Measurements from ENCODE around the gene CPXM2.

Gene CPXM2

DNA sequence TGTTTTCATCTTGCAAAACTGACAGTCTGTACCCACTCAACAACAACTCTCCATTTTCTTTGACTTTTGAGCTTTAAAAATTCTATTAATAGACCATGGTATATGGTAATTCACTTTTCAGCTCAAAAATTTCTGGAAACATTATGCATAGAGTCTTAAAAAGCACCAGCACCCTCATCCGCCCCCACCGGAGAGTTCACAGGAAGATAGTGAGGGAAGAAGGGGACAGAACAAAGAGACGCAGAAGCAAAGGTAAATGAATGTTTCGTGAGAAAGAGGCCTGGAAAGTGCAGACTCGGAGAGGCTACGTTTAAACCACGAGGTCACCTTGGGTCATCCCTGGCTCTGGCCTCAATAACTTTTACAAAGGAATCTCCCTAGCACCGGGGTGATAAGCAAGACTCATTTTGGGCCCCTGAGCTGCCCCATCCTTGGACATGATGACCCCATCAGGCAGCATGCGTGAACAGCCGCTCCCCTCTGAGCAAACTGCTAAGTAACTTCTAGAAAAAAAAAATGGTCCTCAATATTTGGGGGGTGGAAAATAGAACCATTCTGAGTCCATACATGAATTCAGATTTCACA lies 96.3 kb downstream of the CPXM2 start:
- DNase-seq = no peak

DNA sequence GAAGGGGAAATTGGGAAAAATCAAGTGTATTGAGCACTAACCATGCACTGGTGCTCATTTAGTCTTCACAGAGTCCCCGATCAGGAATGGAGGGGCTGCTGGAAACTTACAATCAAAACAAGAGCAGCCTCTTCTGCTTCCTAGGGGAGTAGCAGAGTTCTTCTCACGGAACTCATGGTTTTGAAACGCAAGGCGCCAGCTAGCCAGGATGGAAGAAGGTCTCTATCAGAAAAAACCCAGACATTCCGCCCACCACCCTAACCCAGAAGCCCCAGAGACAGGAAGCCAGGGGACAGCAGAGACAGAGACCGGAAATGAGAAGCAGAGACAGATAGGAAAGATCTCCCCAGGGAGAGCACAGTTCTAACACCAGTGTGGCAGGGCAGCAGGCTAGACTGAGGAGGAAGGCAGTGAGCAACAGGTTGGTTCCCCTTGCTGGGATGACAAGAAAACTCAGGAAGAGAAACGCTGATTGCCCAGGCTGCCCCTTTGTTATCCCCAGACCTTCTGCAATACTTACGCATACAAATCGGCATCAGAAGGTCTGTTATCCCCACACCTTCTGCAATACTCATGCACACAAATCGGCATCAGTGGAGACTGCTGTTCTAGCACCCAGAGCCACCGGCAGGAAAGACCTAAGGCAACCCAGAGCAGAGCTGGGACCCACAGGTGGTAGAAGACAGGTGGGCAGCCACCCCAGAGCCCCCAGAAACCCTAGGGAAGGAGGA lies 99.2 kb downstream of the CPXM2 start:
- DNase-seq = no peak

DNA sequence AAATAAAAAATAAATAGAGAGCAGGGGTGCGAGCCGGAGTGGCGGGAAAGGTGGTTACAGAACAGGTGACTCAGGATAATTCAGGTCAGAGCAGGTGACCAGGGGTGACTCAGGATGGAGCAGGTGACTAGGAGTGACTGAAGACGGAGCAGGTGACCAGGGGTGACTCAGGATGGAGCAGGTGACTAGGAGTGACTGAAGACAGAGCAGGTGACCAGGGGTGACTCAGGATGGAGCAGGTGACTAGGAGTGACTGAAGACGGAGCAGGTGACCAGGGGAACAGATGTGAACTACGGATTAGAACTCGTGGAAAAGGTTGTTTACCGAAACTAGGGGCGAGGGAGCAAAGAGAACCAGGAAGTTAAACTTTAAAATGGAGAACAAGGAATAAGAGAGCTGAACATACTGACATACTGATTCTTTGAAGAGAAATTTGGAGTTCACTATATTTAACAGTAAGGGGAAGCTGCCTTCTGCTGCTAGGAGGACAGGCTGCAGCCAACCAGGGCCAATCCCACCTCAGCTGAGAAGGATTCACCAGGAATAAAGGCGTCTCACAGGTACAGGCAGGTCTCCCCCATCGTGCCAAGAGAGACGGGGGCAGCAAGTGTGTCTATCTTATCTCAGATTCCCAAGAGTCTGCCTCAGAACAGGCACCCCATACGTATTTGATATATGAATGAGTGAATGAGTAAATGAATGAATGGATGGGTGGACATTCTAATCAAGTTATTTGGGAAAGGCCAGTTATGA lies 101.3 kb downstream of the CPXM2 start:
- no peak for DNase-seq

DNA sequence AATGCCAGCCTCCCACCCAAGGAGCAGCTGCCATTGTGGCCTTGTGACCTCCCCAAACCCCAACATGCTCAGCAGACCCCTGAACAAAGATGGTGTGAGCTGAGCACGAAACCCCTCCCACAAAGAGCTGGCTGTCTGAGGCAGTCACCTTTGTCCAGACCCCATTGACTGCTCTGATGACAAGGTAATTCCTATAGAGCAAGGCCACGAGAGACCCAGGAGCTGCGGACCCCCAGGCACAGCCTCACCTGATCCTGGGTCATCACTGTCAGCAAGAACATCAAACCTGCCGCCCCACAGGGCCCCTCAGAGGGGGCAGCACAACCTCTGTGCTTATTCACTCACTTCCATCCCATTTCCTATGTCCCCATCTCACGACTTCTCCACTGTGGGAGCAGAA lies 102.6 kb downstream of the CPXM2 start:
- DNase-seq = no peak

DNA sequence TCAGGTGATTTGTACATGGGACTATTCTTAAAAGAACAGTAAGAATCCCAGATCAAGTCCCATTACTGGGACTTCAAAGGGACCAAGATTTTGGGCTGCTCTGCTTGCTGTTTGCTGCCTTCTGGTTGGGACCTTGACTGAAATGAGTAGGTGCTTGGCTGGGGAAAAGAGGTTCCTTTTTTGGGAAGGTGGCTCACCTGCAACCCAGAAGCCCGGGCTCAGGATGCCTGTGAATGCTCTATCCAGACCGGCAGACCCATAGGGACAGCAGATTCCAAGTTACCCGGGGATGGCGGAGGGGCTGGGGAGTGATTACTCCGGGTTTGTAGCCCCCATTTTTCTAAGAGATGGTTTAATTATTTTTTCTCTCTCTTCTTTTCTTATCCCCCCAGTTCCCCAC lies 104.0 kb downstream of the CPXM2 start:
- DNase-seq = no peak

DNA sequence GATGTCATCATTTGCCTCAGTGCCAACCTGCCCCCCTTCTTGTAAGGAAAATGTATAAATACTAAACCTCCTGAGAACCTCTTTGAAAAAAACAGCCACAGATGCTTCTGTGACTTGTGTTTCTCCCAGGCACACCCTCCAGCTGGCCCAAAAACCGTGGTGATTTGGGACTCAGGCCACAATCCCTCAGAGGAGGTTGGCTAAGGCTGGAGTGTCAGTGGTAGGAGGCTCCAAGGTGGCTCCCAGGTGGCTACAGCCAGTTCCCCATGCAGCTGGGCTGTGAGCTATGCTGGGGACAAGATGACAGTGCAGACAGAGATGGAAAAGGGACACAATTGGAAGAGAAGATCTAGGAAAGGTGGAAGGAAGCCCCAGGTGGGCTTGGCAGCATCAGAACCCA lies 104.7 kb downstream of the CPXM2 start:
- DNase-seq = no peak

DNA sequence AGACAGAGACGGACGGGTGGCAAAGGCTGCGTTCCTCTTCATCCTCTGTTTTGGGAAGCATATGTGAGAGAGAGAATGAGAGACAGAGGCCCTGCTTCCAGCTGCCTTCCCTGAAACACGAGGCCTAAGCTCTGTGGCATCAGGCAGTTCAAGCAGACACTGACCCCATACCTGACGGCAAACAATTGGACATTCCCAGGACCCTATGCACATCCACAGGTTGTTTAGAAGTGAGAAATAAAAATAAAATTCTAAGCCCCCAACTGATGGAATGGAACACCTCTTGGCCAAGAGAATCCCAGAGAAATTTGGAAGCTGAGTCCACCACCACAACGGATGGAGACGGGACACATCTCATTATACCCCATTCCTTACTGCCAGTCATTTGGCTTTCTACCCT lies 105.3 kb downstream of the CPXM2 start:
- no peak for DNase-seq

DNA sequence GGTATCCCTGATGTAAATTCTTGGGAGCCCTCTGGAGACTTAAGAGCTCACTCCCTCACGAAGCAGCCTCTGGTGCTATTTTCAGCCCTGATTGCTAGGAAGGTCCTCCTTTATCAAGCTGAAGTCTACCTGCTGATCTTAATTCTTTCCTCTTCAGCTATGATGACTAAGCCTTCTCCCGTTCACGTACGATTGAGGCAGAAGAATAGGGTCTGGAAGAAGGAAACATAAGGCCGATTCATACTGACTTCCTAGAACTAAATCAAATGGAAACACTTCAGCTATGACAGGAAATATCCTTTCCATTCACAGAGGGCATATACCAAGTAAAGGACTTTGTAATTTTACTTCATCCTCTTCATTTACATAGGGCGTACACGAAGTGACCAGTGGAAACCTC lies 107.0 kb downstream of the CPXM2 start:
- no peak for DNase-seq

DNA sequence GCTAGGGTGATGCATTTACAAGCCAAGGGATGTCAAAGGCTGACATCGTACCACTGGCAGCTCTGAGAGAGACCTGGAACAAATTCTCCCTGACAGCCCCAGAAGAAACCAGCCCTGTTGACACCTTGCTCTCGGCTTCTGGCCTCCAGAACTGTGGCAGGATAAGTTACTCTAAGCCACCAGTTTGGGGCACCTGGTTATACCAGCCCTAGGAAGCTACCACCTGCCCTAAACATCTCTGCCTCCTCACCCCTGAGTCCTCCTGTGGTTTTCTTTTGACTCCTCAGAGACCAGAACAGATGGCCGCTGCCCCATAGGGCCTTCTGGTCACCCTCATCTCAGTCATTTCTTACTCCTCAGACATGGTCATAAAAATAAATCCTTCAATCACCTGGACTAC lies 107.4 kb downstream of the CPXM2 start:
- DNase-seq = no peak

DNA sequence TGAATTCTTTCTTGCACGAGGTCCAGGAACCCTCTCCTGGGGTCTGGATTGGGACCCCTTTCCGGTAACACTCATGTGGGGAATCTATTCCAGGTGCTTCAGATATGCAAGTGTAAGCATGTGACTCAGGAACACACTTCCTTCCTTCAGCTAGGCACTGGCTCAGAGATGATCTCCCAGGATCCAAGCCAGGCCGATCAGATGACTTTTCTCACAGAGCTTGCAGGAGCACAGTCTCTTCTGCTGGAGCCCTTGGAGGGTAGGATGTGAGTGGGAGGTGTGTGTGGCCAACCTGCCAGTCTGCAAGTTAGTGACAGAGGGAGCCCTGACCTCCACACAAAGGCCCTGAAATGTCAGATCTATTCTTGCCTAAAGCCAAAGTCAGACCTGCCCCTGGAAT lies 108.3 kb downstream of the CPXM2 start:
- DNase-seq = no peak

DNA sequence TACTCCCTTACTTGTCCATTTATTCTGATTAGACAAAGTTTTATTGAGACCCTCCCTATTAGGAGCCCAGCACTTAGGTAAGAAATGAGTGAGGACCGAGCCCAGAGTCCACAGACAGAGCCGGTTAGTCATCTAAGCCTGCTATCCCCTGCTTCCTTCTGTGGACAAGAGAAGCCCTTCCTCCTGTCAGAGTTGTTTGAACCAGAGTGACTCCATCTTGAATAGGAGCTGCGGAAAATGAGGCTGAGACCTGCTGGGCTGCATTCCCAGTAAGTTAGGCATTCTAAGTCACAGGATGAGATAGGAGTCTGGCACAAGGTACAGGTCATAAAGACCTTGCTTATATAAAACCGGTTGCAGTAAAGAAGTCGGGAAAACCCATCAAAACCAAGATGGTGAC lies 109.1 kb downstream of the CPXM2 start:
- no peak for DNase-seq

DNA sequence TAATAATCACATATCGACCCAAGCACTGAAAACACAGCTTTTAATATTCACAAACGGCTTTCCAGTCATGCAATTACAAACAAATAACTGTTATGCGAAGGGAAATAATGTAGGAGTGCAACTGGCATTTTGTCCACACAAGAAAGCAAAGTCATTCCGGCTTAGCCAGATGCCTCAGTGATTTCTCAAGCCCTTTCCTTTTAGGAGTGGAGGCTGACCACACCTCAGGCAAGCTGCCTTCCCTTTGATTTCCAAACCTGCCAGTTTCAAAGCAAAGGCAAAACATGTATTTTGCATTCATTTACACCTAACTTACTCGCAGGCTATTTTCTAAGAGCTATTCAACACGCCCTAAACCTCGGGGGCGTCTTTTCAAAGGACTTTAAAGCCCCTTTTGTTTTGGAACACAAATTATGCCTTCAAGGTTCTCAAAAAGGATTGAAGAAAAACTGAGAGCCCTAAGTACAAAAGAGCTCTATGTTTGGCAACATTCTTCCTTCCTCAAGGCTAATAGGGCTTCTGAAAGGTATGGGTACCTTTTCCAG lies 109.6 kb downstream of the CPXM2 start:
- DNase-seq = no peak

DNA sequence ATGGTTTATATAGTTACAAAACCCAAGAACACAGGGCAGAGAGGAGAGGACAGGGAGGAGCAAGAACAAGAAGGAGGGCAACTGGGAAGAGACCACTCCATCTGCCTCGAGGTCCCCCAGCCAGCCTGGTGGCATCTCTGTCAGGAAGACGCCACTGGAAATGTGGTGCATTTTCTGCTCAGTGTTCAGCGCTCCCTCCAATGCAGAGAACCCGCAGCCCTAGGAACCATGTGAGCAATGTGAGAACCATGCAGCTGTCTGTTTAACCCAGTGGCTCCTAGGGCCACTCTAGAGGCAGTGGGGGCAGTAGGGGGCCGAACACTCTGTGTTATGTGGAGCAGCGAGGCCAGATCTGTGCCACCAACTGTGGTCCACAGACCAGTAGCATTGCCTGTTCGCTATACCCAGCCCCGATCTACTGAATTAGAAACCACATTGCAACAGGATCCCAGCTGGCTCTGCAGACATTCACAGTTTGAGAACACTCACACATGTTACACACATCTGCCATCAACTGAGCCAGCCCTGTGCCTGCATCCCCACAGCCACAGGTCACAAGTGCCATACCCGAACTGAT lies 110.2 kb downstream of the CPXM2 start:
- no peak for DNase-seq

DNA sequence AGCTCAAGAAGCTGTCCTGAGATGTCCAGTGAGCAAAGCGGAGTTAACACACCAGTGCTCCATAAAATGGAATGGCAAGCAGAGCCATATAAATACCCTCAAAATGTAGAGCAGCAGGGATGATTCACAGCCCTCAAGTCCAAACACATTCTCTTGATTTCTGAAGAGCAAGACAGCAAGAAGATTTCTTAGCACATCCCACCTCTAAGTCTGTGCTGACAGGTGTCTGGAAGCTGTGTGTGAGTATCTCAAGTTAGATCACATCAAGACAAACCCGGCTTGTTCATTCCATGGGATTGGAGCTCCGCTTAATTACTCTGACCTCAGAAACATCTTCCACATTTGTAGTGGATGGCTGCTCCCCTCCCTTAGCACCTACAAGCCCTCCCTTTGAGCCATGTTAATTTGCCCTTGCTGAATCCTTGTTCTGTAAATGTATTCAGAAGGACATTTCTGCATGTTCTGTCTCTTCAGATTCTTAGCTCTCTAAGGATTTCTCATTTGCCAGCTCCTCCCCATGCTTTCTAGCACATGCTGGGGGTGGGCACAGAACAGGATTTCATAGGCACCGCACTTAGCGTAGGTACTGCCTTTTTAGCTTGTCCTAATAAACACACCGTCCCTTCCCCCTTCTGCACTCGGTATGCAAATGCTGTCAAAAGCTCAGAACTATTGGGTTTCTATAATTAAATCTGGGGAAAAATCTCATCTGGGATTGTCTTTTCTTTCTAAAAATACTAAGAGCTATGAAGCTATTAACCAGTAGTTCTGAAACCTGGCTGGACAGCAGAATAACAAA lies 112.7 kb downstream of the CPXM2 start:
- no peak for DNase-seq

DNA sequence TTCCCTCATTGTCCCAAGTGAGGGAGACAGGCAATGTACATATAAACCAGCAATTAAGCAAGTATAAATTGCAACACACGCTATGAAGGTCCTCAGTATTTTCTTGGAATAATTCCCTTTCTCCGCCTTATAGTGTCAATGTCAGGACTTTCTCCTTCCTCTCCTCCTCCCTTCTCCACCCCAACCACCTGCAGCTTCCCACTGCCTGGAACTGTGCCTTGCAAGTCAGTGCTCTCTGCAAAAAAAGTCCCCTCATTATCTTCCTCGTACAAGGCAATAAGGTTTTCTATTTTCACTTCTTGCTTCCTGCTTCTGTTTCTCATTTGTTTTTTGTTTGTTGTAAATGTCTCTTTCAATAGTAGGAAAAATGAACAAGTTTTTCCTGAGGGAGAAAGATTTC lies 113.7 kb downstream of the CPXM2 start:
- DNase-seq = no peak

DNA sequence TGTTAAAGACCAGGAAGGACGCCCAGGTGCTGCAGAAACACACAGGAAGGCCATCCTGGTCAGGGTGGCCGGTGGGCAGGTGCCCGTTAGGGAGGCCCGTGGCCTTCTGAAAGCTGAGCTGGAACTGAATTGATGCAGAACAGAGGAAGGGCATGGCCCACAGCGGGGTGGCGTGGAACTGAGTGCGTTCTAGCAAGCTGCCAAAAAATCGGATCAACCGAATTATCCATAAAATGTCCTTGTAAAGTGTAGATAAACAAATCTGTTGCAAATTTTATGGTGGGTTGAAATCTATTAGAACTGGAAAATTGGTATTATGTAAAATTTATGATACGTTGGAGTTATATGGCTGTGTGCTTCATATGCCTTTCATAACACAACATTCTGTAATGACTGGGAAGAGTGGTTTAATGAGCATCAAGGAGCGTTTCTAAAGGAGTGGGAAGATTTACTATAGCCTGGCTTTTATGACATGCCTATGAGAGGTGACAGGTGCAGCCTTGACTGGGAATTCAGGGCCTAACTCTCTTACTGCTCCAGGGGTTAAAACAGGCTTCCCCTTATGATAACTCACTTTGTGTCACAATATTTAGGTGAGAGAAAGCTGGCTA lies 117.4 kb downstream of the CPXM2 start:
- DNase-seq = no peak

DNA sequence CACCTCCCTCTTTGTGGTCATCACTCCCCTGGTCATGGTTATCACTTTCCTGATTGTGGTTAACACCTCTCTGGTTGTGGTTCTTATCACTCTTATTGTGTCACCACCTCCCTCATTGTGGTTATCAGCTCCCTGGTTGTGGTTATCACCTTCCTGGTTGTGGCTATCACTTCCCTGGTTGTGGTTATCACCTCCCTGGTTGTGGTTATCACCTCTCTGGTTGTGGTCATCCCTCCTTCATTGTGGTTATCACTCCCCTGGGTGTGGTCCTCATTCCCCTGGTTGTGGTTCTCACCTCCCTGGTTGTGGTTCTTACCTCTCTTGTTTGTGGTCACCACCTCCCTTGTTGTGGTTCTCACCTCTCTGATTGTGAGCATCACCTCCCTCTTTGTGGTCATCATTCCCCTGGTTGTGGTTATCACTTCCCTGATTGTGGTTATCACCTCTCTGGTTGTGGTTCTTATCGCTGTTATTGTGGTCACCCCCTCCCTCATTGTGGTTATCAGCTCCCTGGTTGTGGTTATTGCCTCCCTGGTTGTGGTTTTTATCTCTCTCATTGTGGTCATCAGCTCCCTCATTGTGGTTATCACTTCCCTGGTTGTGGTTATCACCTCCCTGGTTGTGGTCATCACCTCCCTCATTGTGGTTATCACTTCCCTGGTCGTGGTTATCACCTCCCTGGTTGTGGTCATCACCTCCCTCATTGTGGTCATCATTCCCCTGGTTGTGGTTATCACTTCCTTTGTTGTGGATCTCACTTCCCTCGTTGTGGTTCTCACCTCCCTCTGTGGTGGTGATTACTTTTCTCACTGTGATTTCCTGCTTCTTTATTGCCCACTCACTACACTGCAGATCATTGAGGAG lies 118.7 kb downstream of the CPXM2 start:
- no peak for DNase-seq

DNA sequence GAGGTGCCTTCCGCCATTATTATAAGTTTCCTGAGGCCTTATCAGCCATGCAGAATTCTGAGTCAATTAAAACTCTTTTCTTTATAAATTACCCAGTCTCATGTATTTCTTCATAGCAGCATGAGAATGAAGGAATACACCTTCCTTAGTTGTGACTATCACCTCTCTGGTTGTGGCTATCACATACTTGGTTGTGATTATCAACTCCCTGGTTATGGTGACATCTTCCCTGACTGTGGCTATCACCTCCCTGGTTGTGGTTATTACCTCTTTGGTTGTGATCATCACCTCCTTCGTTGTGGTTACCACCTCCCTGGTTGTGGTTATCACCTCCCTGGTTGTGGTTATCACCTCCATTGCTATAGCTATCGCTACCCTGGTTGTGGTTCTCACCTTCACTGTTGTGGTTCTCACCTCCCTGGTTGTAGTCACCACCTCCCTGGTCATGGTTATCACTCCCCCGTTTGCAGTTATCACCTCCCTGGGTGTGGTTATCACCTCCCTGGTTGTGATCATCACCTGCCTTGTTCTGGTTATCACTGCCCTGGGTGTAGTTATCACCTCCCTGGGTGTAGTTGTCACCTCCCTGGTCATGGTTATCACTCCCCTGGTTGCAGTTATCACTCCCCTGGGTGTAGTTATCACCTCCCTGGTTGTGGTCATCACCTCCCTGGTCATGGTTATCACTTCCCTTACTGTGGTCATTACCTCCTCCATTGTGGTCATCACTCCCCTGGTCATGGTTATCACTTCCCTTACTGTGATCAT lies 119.5 kb downstream of the CPXM2 start:
- DNase-seq = peak; percentile 5

DNA sequence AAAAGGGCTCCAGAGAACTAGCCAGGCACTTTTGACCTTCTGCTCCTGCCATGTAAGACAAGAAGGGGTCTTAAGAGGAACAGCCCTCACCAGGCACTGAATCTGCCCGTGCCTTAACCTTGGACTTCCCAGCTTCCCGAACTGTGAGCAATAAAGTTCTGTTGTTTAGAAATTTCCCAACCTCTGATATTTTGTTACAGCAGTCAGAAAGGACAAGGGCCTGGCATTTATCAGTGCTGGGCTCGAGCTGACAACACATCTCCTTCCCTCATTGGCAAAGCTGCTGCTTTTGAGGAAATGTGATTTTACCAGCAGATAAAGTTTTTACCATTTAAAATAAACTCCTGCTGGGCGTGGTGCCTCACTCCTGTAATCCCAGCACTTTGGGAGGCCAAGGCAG lies 122.0 kb downstream of the CPXM2 start:
- no peak for DNase-seq

DNA sequence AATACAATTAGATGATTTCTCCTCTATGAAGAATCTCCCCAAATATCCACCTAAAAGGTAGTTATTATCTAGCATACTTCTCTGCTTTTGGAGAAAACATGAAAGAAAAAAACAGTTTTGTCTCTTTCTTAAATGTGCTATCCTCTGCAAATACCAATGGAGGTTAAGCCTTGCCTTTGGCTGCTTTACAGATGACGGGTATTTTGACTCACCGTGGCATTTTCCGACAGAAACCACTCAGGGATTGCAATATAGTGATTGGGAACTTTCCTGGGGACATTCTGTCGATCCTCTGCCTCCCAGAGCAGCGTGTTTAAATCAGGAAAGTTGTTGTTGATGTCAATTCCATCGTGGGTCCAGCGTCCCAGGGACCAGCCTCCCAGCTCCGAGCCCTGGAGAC lies 124.8 kb downstream of the CPXM2 start:
- no peak for DNase-seq

DNA sequence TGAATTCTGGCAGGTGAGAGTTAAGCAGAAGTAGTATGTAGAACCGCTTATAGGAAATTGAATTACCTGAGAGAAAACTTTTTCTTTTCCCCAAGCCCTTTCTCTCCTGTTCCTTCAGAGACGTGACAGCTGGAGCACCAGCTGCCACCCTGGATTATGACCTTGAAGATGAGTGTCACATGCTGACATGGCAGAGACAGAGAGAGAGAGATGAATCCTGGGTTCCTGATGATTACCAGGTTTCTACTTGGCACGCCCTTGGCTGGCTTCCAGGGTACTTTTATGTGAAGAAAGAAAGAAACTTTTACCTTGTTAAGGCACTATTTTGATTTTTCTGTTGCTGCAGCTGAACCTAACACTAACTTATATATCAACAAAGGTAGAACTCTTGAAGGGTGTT lies 125.6 kb downstream of the CPXM2 start:
- no peak for DNase-seq

Data from CD4-positive, alpha-beta T cell treated with Interferon gamma for 1 hour (primary cell).